Loucy (cell line): ENCODE data around the gene TBX1.

Experiments used
- H2AFZ ChIP-seq: fragments of 200-600 bp; sonication (generic); 2 replicates; pipeline ENCODE4 v1.6.0; 2016; ENCODE audit warnings: antibody characterized with exemption, mild to moderate bottlenecking, low read length, moderate library complexity
- H3F3A ChIP-seq: fragments of 200-600 bp; 2 replicates; pipeline ENCODE4 v1.6.0; 2016; ENCODE audit warnings: antibody characterized with exemption, low read depth, mild to moderate bottlenecking
- H3K27me3 ChIP-seq: fragments of 200-600 bp; sonication (generic); 2 replicates; pipeline ENCODE4 v1.6.1; 2014; ENCODE audit warnings: low read length, mild to moderate bottlenecking; ENCODE audit not compliant: insufficient read depth, poor library complexity, severe bottlenecking
- H3K36me3 ChIP-seq: fragments of 200-600 bp; sonication (generic); 2 replicates; pipeline ENCODE4 v1.6.1; 2016; ENCODE audit warnings: low read length; ENCODE audit not compliant: insufficient read depth
- H3K4me1 ChIP-seq: fragments of 200-600 bp; sonication (generic); 2 replicates; pipeline ENCODE4 v1.5.1; 2014; ENCODE audit warnings: low read length, mild to moderate bottlenecking; ENCODE audit not compliant: insufficient read depth, poor library complexity, severe bottlenecking
- H3K4me2 ChIP-seq: fragments of 200-600 bp; sonication (generic); 2 replicates; pipeline ENCODE4 v1.6.0; 2014; ENCODE audit warnings: antibody characterized with exemption, low read length, low read depth, mild to moderate bottlenecking; ENCODE audit not compliant: poor library complexity, severe bottlenecking
- H3K4me3 ChIP-seq: fragments of 200-600 bp; sonication (generic); 2 replicates; pipeline ENCODE4 v1.5.1; 2014; ENCODE audit warnings: low read length, mild to moderate bottlenecking, mixed read lengths; ENCODE audit not compliant: poor library complexity, severe bottlenecking
- H3K79me2 ChIP-seq: fragments of 200-600 bp; sonication (generic); 2 replicates; pipeline ENCODE4 v1.6.1; 2014; ENCODE audit warnings: low read length; ENCODE audit not compliant: insufficient read depth
- H3K9ac ChIP-seq: fragments of 200-600 bp; sonication (generic); 2 replicates; pipeline ENCODE4 v1.6.0; 2014; ENCODE audit warnings: mild to moderate bottlenecking, low read depth, low read length, moderate library complexity; ENCODE audit not compliant: poor library complexity, severe bottlenecking
- H3K9me2 ChIP-seq: fragments of 200-600 bp; sonication (generic); replicated peaks from 2 replicates; pipeline ENCODE4 v1.6.1; 2016; ENCODE audit warnings: low read depth, low read length, mixed read lengths
- H3K9me3 ChIP-seq: fragments of 200-600 bp; sonication (generic); 2 replicates; pipeline ENCODE4 v1.6.1; 2014; ENCODE audit warnings: mild to moderate bottlenecking, antibody characterized with exemption, low read length, low read depth; ENCODE audit not compliant: insufficient read depth
- H4K20me1 ChIP-seq: fragments of 200-600 bp; sonication (generic); 2 replicates; pipeline ENCODE4 v1.6.0; 2014; ENCODE audit warnings: antibody characterized with exemption, low read length, mild to moderate bottlenecking; ENCODE audit not compliant: insufficient read depth, poor library complexity, severe bottlenecking
- CTCF ChIP-seq: fragments of 200-600 bp; sonication (generic); conservative IDR thresholded peaks from 2 replicates; pipeline ENCODE4 v1.5.1; 2014; ENCODE audit warnings: mild to moderate bottlenecking, antibody characterized with exemption, low read length
- EZH2phosphoT487 ChIP-seq: fragments of 200-600 bp; IDR thresholded peaks from 2 replicates; pipeline ENCODE4 v1.6.1; 2018; ENCODE audit warnings: antibody characterized with exemption, mild to moderate bottlenecking, moderate library complexity, borderline replicate concordance

Gene TBX1

GRCh38 chr22:19786264-19786585 is 25.6 kb downstream of the TBX1 start:
- Histone ChIP-seq H2AFZ (no peak overlapping the region), H3K4me1 (no peaks in the 10 kb centered on the region), H3K36me3 (no peaks in the 10 kb centered on the region; the same call in 1 of the 2 replicates), H3K9me3 (no peaks in the 10 kb centered on the region), H3K27me3 (no peaks in the 10 kb centered on the region), H3K79me2 (no peaks in the 10 kb centered on the region), H3K9me2 (no peaks in the 10 kb centered on the region), H3K9ac (no peak overlapping the region), H4K20me1 (no peaks in the 10 kb centered on the region), H3K4me3 (no peak overlapping the region), H3K4me2 (no peak overlapping the region), H3F3A (no peaks in the 10 kb centered on the region)
- TF ChIP-seq EZH2phosphoT487 (no peak), CTCF (no peak)

DNA sequence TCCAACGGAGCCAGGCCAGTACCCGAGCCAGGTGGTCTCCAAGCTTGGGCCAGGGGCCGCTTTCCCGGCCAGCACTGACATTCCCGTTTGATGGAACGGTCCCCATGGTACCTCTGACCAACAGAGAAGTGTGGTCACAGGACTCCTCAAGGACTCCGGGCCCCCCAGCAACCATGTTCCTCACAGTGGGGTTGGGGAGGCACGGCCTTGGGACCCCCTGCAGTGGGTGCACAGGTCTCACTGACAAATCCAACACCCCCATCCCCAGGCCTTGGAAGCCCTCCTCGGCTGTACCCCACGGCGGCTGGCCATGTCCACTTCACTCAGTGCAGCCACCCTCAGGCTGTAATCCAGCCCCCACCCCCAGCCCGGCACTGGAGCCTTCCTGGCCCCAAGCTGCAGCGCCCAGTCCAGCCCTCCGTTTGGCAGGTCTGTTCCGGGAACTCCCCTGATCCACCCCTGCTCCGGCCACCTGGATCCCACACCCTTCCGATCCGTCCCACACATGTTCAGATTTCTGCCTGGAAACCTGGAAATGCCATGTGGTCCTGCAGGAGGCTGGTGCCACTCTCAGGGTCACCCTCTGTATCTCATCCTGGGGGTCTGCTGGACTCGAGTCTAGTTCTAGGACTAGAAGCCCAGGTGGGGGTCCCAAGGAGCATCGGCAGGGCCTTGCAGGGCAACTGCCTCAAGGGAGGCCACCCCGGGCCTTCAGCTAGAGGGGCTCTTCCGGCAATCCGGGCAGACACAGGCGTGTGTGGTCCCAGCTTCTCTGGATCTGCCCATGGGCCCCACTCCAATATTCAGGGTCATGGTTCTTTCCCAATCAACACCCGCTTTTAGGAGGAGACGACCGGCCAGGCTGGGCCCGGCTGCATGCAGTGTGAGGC is 26.6 kb downstream of the TBX1 start:
- Histone ChIP-seq H3K9ac (no peak overlapping the region), H4K20me1 (no peaks in the 10 kb centered on the region), H2AFZ (no peak overlapping the region), H3K27me3 (no peaks in the 10 kb centered on the region), H3K4me3 (no peak overlapping the region), H3F3A (no peaks in the 10 kb centered on the region), H3K4me1 (no peaks in the 10 kb centered on the region), H3K79me2 (no peaks in the 10 kb centered on the region), H3K9me2 (no peaks in the 10 kb centered on the region), H3K4me2 (no peak overlapping the region), H3K36me3 (no peaks in the 10 kb centered on the region; the same call in 1 of the 2 replicates), H3K9me3 (no peaks in the 10 kb centered on the region)
- no peak for TF ChIP-seq CTCF
- no peak for TF ChIP-seq EZH2phosphoT487

DNA sequence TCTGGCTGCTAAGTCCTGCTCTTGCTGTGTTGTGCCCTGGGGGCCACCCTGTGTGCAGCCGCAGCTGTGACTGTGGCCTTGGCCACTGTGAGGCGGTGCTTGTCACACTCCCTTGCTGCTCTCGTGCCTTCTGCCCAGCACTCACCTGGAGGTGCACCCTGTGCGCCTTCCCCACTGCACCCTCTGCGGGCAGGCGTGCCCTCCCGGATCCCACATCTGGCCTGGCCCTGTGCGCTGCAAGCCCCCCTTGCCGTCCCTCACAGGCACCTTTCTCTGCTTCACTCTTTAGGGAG is 27.2 kb downstream of the TBX1 start:
- Histone ChIP-seq H3K4me1 (no peaks in the 10 kb centered on the region), H3K27me3 (no peaks in the 10 kb centered on the region), H3K4me2 (no peak overlapping the region), H3K79me2 (no peaks in the 10 kb centered on the region), H3K9ac (no peak overlapping the region), H3K4me3 (no peak overlapping the region), H3K9me2 (no peaks in the 10 kb centered on the region), H3K36me3 (no peaks in the 10 kb centered on the region; the same call in 1 of the 2 replicates), H3K9me3 (no peaks in the 10 kb centered on the region), H2AFZ (no peak overlapping the region), H3F3A (no peaks in the 10 kb centered on the region), H4K20me1 (no peaks in the 10 kb centered on the region)
- no peak for TF ChIP-seq CTCF
- TF ChIP-seq EZH2phosphoT487 = no peak
